Measurements from ENCODE around the gene LTBP4. TPM values are rescaled to one million over a fixed set of nuclear protein-coding genes. Genes with fewer than 3 reads are reported as not detected.
"Not testable (repeated sequence)": the region's sequence is repeated elsewhere in the genome, so short reads cannot be mapped to it uniquely, and the experiment has no call there.

Gene LTBP4
- total and polyA plus RNA-seq, 12 donors: 15.3 to 272 (median 121) TPM

DNA sequence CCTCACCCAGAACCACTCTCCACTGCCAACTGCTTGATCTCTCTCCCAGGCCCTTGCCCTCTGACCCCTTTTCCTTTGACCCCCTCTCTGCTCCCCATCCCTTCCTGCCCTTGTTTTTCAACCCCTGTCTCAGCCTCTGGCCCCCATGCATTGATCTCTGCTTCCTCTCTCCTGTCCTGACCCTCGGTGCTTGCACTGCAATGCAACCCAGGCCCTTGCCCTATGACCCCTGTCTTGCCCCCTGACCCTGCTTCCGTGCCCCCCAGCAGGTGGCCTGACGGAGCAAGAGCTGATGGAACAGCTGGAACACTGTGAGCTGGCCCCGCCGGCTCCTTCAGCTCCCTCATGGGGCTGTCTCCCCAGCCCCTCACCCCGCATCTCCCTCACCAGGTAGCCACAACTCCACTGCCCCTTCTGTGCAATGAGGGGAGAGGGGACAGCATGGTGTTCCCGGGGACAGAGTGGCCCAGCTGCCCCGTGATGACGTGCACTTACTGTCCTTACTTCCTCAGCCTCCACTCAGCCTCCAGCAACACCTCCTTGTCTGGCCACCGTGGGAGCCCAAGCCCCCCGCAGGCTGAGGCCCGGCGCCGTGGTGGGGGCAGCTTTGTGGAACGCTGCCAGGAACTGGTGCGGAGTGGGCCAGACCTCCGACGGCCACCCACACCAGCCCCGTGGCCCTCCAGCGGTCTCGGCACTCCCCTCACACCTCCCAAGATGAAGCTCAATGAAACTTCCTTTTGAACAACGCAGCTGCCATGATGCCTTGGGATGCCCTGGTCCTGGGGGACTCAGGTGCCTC lies 10.5 kb upstream of the LTBP4 start:
- Histone ChIP-seq H3K36me3 (replicated peaks in 1 of 2) (no peaks in the 10 kb centered on the region), H3K27ac (no peak overlapping the region), H3K27me3 (no peaks in the 10 kb centered on the region), H3K4me1 (replicated peaks in 1 of 2) (no peaks in the 10 kb centered on the region), H3K4me3 (no peak overlapping the region), H3K9me3 (replicated peaks in 1 of 3) (no peaks in the 10 kb centered on the region)
- intact Hi-C loops (cut with DNase I): loop anchor here in 1 of 2 donors (10.0 kb wide), 1 partner anchor 126 kb away; the partner anchor contains the start of genes BLVRB and SPTBN4
- WGBS, 4 donors: 71 to 84% (median 79%) methylated on average over 7 to 22 of the region's 22 CpGs
- DNase-seq: no peak
- TF ChIP-seq POLR2A (IDR thresholded peaks at IDR 0.05): no peak

DNA sequence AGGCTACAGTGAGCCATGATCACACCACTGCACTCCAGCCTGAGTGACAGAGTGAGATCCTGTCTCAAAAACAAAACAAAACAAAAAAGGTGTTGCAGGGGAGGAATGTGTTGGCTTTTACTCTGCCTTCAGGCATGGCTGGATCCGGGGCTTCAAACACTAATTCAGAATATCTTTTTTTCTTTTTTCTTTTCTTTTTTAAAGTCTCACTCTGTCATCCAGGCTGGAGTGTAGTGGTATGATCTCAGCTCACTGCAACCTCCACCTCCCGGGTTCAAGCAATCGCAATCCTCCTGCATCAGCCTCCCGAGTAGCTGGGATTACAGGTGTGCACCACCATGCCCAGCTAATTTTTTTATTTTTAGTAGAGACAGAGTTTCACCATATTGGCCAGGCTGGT lies 9.4 kb upstream of the LTBP4 start:
- not testable (repeated sequence) for H3K27ac ChIP-seq; H3K27me3 ChIP-seq; DNase-seq; H3K4me3 ChIP-seq; H3K4me1 ChIP-seq (replicated peaks in 1 of 2); H3K9me3 ChIP-seq (replicated peaks in 1 of 3); H3K36me3 ChIP-seq (replicated peaks in 1 of 2)
- intact Hi-C loops (cut with DNase I): loop anchor here in 1 of 2 donors (10.0 kb wide), 1 partner anchor 127 kb away; the partner anchor contains the start of genes BLVRB and SPTBN4
- 85 to 95% (median 90%) methylated on average over 4 of the region's 4 CpGs for WGBS, 4 donors

DNA sequence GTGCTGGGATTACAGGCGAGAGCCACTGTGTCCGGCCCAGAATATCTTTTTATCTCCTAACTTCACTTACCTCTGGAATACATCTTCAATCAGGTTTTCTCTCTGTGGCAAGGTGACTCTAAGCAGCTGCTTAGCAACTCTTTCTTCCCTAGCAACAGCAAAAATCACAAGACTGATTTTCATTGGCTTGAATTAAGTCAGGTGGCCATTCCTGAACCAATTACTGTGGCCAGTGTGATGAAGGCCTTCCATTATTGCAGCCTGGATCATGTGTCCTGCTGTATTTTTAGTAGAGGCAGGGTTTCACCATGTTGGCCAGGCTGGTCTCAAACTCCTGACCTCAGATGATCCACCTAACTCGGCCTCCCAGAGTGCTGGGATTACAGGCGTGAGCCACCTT lies 9.0 kb upstream of the LTBP4 start:
- peak in 2 of 7 donors; percentile 39 to 46 for DNase-seq
- H3K4me3 ChIP-seq: no peak overlapping the region
- no peak for TF ChIP-seq POLR2A (IDR thresholded peaks at IDR 0.05)
- TF ChIP-seq, protein P1, sequence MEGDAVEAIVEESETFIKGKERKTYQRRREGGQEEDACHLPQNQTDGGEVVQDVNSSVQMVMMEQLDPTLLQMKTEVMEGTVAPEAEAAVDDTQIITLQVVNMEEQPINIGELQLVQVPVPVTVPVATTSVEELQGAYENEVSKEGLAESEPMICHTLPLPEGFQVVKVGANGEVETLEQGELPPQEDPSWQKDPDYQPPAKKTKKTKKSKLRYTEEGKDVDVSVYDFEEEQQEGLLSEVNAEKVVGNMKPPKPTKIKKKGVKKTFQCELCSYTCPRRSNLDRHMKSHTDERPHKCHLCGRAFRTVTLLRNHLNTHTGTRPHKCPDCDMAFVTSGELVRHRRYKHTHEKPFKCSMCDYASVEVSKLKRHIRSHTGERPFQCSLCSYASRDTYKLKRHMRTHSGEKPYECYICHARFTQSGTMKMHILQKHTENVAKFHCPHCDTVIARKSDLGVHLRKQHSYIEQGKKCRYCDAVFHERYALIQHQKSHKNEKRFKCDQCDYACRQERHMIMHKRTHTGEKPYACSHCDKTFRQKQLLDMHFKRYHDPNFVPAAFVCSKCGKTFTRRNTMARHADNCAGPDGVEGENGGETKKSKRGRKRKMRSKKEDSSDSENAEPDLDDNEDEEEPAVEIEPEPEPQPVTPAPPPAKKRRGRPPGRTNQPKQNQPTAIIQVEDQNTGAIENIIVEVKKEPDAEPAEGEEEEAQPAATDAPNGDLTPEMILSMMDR (IDR thresholded peaks at IDR 0.05): no peak
- intact Hi-C loops (cut with DNase I): loop anchor here in 1 of 2 donors (10.0 kb wide), 1 partner anchor 127 kb away; the partner anchor contains the start of genes BLVRB and SPTBN4
- H3K27me3 ChIP-seq: peaks cover 1% of the 10 kb centered on the region
- peaks cover 0 to 7% of the 10 kb centered on the region in 2 donors for H3K4me1 ChIP-seq (replicated peaks in 1 of 2)
- 79 to 86% (median 82%) methylated on average over 4 of the region's 4 CpGs for WGBS, 4 donors
- H3K36me3 ChIP-seq (replicated peaks in 1 of 2): no peaks in the 10 kb centered on the region
- H3K9me3 ChIP-seq (replicated peaks in 1 of 3): no peaks in the 10 kb centered on the region
- no peak overlapping the region for H3K27ac ChIP-seq

DNA sequence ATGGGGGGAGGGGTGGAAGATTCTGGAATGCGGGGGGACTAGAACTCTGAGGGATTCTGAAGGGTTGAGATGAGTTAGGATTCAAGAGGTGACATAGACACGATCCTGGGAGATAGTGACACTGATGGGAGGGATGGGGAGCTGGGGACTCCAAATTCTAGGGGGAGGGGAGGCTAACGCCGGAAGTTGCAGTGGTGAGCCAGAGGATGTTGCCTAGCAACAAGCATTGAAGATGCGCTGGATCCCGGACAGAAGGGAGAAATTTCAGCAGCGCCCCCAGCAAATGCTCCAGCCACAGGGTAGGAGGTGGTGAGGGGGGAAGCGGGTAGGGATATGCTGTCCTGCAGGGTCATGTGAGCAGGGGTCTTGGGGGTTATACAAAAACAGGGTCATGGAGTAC lies 6.9 kb upstream of the LTBP4 start:
- H3K27me3 ChIP-seq: peaks cover 7% of the 10 kb centered on the region
- TF ChIP-seq, protein P1 (IDR thresholded peaks at IDR 0.05): no peak
- TF ChIP-seq POLR2A (IDR thresholded peaks at IDR 0.05): no peak
- 26 to 34% (median 29%) methylated on average over 8 of the region's 8 CpGs for WGBS, 4 donors
- peak in 1 of 7 donors; percentile 20 for DNase-seq
- H3K4me1 ChIP-seq (replicated peaks in 1 of 2): peaks cover 3 to 17% of the 10 kb centered on the region in 2 donors
- H3K4me3 ChIP-seq: no peak overlapping the region
- no peaks in the 10 kb centered on the region for H3K36me3 ChIP-seq (replicated peaks in 1 of 2)
- H3K27ac ChIP-seq: no peak overlapping the region
- H3K9me3 ChIP-seq (replicated peaks in 1 of 3): no peaks in the 10 kb centered on the region
- intact Hi-C loops (cut with DNase I): loop anchor here in 1 of 2 donors (10.0 kb wide), 1 partner anchor 129 kb away; the partner anchor contains the start of genes BLVRB and SPTBN4

DNA sequence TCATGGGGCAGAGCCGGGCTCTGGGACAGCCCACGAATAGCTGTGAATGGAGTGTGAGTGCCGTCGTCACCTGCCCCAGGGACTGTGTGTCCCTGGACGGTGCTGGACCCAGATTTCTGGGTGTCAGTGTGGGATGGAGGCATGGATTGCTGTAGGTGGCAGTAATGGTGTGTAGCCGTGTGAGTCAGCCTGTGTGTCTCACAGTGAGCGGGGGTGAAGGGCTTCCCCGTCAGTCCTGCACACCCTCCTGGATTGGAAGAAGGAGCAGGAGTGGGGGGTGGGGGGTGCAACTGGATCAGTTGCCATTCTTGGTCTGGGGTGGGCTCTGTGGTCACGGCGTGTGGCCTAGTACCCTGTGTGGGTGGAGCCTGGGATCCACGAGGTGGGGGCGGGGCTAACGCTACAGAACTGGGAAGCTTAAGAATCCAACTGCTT lies 6.5 kb upstream of the LTBP4 start:
- peak in 1 of 7 donors; percentile 24 for DNase-seq
- Histone ChIP-seq H3K36me3 (replicated peaks in 1 of 2) (no peaks in the 10 kb centered on the region), H3K9me3 (replicated peaks in 1 of 3) (no peaks in the 10 kb centered on the region), H3K27me3 (peaks cover 8% of the 10 kb centered on the region), H3K4me1 (replicated peaks in 1 of 2) (peaks cover 3 to 18% of the 10 kb centered on the region in 2 donors), H3K27ac (no peak overlapping the region), H3K4me3 (no peak overlapping the region)
- TF ChIP-seq, protein P1 (IDR thresholded peaks at IDR 0.05): no peak
- no peak for TF ChIP-seq POLR2A (IDR thresholded peaks at IDR 0.05)
- WGBS, 4 donors: 24 to 32% (median 31%) methylated on average over 8 to 13 of the region's 13 CpGs
- intact Hi-C loops (cut with DNase I): loop anchor here (5.0 to 10.0 kb wide), 2 partner anchors 62 to 130 kb away; partner anchors contain the start of genes BLVRB (in 1 of the 2) and SPTBN4 (in 1 of the 2)
